GM21515 (cell line): ENCODE data around the gene KIAA1958.
"Not testable (repeated sequence)": the region's sequence is repeated elsewhere in the genome, so short reads cannot be mapped to it uniquely, and the experiment has no call there.

Source experiments
- ATAC-seq: cut with Tn5 transposase; IDR thresholded peaks from one replicate; pipeline ENCODE4 v1.9.1; 2021; ENCODE audit not compliant: unreplicated experiment

KIAA1958 gene

GRCh38 chr9:112554516-112554915 lies 67.9 kb downstream of the KIAA1958 start:
- no peak for ATAC-seq

- ATAC-seq, result no peak
Measured at GRCh38 chr9:112555101-112555643, 68.5 kb downstream of the KIAA1958 start.

- no peak for ATAC-seq
Measured at GRCh38 chr9:112555844-112556482, 69.3 kb downstream of the KIAA1958 start.

GRCh38 chr9:112556497-112557442 lies 70.1 kb downstream of the KIAA1958 start:
- ATAC-seq, result no peak

GRCh38 chr9:112558476-112558875 lies 71.8 kb downstream of the KIAA1958 start:
- no peak for ATAC-seq

- no peak for ATAC-seq
Measured at GRCh38 chr9:112558978-112559377, 72.4 kb downstream of the KIAA1958 start.

- ATAC-seq, result no peak
Measured at GRCh38 chr9:112559629-112560413, 73.2 kb downstream of the KIAA1958 start.

GRCh38 chr9:112562235-112562958 lies 75.8 kb downstream of the KIAA1958 start:
- ATAC-seq, result no peak

- ATAC-seq, result no peak
Measured at GRCh38 chr9:112569186-112569585, 82.6 kb downstream of the KIAA1958 start.

- ATAC-seq, result no peak
Measured at GRCh38 chr9:112570671-112571167, 84.1 kb downstream of the KIAA1958 start.

GRCh38 chr9:112571624-112572355 lies 85.2 kb downstream of the KIAA1958 start:
- ATAC-seq, result no peak

GRCh38 chr9:112572416-112572815 lies 85.8 kb downstream of the KIAA1958 start:
- ATAC-seq, result no peak

GRCh38 chr9:112574008-112574407 lies 87.4 kb downstream of the KIAA1958 start:
- ATAC-seq, result no peak

- ATAC-seq, result no peak
Measured at GRCh38 chr9:112575107-112575506, 88.5 kb downstream of the KIAA1958 start.

- ATAC-seq, result no peak
Measured at GRCh38 chr9:112581469-112582176, 95.0 kb downstream of the KIAA1958 start.

- no peak for ATAC-seq
Measured at GRCh38 chr9:112582371-112583262, 96.0 kb downstream of the KIAA1958 start.

- ATAC-seq, result no peak
Measured at GRCh38 chr9:112586599-112587155, 100.0 kb downstream of the KIAA1958 start.

- not testable (repeated sequence) for ATAC-seq
Measured at GRCh38 chr9:112591875-112592274, 105.2 kb downstream of the KIAA1958 start.
